Neural progenitor cell (in vitro differentiated cells): Measurements from ENCODE around the gene MAMLD1. TPM values are rescaled to one million over a fixed set of nuclear protein-coding genes. Genes with fewer than 3 reads are reported as not detected.

ENCODE experiments used
- DNase-seq: peaks from one replicate; pipeline ENCODE4 v3.0.0-alpha.2; 2016; ENCODE audit warnings: low spot score
- H2AFZ ChIP-seq: fragments of 200-600 bp; sonication (generic); replicated peaks from 2 replicates; pipeline ENCODE4 v1.6.1; 2016; ENCODE audit warnings: antibody characterized with exemption
- H3F3A ChIP-seq: fragments of 200-600 bp; sonication (generic); 2 replicates; pipeline ENCODE4 v1.6.1; 2016; ENCODE audit warnings: antibody characterized with exemption, low read depth
- H3K27ac ChIP-seq: fragments of 200-600 bp; sonication (generic); 2 replicates; pipeline ENCODE4 v1.5.1; 2016; ENCODE audit warnings: mild to moderate bottlenecking
- H3K27me3 ChIP-seq: fragments of 200-600 bp; sonication (generic); 2 replicates; pipeline ENCODE4 v1.6.1; 2016; ENCODE audit warnings: mild to moderate bottlenecking, moderate library complexity
- H3K36me3 ChIP-seq: fragments of 200-600 bp; sonication (generic); 2 replicates; pipeline ENCODE4 v1.5.1; 2016
- H3K4me1 ChIP-seq: fragments of 200-600 bp; sonication (generic); 2 replicates; pipeline ENCODE4 v1.6.1; 2016; ENCODE audit warnings: mixed run types
- H3K4me2 ChIP-seq: fragments of 200-600 bp; sonication (generic); 2 replicates; pipeline ENCODE4 v1.6.1; 2016
- H3K4me3 ChIP-seq: fragments of 200-600 bp; sonication (generic); 2 replicates; pipeline ENCODE4 v1.5.1; 2016
- H3K79me2 ChIP-seq: fragments of 200-600 bp; sonication (generic); 2 replicates; pipeline ENCODE4 v1.6.1; 2016; ENCODE audit warnings: low read depth
- H3K9ac ChIP-seq: fragments of 200-600 bp; sonication (generic); 2 replicates; pipeline ENCODE4 v1.6.1; 2016
- H3K9me3 ChIP-seq: fragments of 200-600 bp; sonication (generic); 2 replicates; pipeline ENCODE4 v1.5.1; 2016; ENCODE audit warnings: low read depth
- H4K20me1 ChIP-seq: fragments of 200-600 bp; sonication (generic); 2 replicates; pipeline ENCODE4 v1.6.1; 2016; ENCODE audit warnings: low read depth
- H3K27ac Mint-ChIP-seq: 3 replicates; pipeline ENCODE4 v1.8.0; 2021; ENCODE audit warnings: mixed read lengths
- H3K27me3 Mint-ChIP-seq: 2 replicates; pipeline ENCODE4 v1.8.0; 2022; ENCODE audit warnings: low read depth, mild to moderate bottlenecking, inconsistent platforms, moderate library complexity, mixed read lengths; ENCODE audit not compliant: insufficient read depth
- H3K36me3 Mint-ChIP-seq: 3 replicates; pipeline ENCODE4 v1.8.0; 2021; ENCODE audit warnings: mixed read lengths
- H3K4me1 Mint-ChIP-seq: 3 replicates; pipeline ENCODE4 v1.8.0; 2021; ENCODE audit warnings: mixed read lengths
- H3K4me3 Mint-ChIP-seq: 3 replicates; pipeline ENCODE4 v1.8.0; 2021; ENCODE audit warnings: mild to moderate bottlenecking, moderate library complexity, mixed read lengths
- H3K9me3 Mint-ChIP-seq: 3 replicates; pipeline ENCODE4 v1.8.0; 2020; ENCODE audit warnings: mixed read lengths
- EZH2 ChIP-seq: fragments of 200-600 bp; sonication (generic); IDR thresholded peaks from 2 replicates; pipeline ENCODE4 v1.6.1; 2017; ENCODE audit warnings: antibody characterized with exemption, mild to moderate bottlenecking, moderate library complexity
- EZH2phosphoT487 ChIP-seq: fragments of 200-600 bp; sonication (generic); IDR thresholded peaks from 2 replicates; pipeline ENCODE4 v1.6.1; 2017; ENCODE audit warnings: antibody characterized with exemption
- total RNA-seq: library from RNA; depleted of rRNA; stranded (reverse); fragments of >200 nt; gene quantifications from 2 replicates; pipeline ENCODE4 v1.2.3, GENCODE V29; 2015; ENCODE audit warnings: low replicate concordance
- TF ChIP-seq, protein P1 (sequence below): fragments of 200-600 bp; sonication (generic); IDR thresholded peaks from 2 replicates; pipeline ENCODE4 v1.5.1; 2017; ENCODE audit warnings: antibody characterized with exemption, mild to moderate bottlenecking

The MAMLD1 gene
- total RNA-seq, 1 donor from 2014 or later, result not detected

DNA sequence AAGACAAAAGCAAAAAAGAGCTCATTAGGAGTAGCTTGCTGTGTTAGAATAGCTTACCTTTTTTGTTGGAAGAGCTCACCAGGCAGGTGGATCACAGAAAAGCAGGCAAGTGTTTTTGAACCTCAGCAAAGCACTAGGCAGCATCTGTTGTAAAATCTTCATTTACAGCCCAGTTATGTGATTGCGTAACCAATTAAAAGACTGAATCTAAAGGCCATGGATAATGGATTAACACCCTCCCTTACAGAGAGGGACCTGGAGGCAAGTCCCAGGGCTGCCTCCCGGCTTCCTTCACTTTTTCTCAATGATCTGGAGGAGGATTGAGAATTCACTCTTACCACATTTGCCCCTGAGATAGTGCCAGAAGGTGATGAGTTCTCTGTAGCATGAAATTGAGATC is 51.1 kb downstream of the MAMLD1 start:
- no peak overlapping the region for H3K9ac ChIP-seq
- peaks cover 7% of the 10 kb centered on the region for H3K4me1 Mint-ChIP-seq
- peak overlapping the region; percentile 15 for H3K4me3 Mint-ChIP-seq
- H3K79me2 ChIP-seq, result no peaks in the 10 kb centered on the region
- H3K27me3 Mint-ChIP-seq, result peaks cover 3% of the 10 kb centered on the region
- TF ChIP-seq EZH2phosphoT487, result no peak
- TF ChIP-seq EZH2, result no peak
- TF ChIP-seq, protein P1, sequence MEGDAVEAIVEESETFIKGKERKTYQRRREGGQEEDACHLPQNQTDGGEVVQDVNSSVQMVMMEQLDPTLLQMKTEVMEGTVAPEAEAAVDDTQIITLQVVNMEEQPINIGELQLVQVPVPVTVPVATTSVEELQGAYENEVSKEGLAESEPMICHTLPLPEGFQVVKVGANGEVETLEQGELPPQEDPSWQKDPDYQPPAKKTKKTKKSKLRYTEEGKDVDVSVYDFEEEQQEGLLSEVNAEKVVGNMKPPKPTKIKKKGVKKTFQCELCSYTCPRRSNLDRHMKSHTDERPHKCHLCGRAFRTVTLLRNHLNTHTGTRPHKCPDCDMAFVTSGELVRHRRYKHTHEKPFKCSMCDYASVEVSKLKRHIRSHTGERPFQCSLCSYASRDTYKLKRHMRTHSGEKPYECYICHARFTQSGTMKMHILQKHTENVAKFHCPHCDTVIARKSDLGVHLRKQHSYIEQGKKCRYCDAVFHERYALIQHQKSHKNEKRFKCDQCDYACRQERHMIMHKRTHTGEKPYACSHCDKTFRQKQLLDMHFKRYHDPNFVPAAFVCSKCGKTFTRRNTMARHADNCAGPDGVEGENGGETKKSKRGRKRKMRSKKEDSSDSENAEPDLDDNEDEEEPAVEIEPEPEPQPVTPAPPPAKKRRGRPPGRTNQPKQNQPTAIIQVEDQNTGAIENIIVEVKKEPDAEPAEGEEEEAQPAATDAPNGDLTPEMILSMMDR, result no peak
- H3K27ac ChIP-seq, result no peak overlapping the region
- no peak for DNase-seq
- H3K9me3 ChIP-seq, result no peaks in the 10 kb centered on the region
- no peaks in the 10 kb centered on the region for H3K9me3 Mint-ChIP-seq
- H3K36me3 ChIP-seq, result no peaks in the 10 kb centered on the region
- H3K27ac Mint-ChIP-seq, result no peak overlapping the region
- H4K20me1 ChIP-seq, result no peaks in the 10 kb centered on the region
- no peaks in the 10 kb centered on the region for H3K27me3 ChIP-seq
- no peaks in the 10 kb centered on the region for H3K4me1 ChIP-seq
- no peaks in the 10 kb centered on the region for H3F3A ChIP-seq
- H2AFZ ChIP-seq, result no peak overlapping the region
- no peak overlapping the region for H3K4me2 ChIP-seq
- H3K4me3 ChIP-seq, result no peak overlapping the region
- no peaks in the 10 kb centered on the region for H3K36me3 Mint-ChIP-seq

DNA sequence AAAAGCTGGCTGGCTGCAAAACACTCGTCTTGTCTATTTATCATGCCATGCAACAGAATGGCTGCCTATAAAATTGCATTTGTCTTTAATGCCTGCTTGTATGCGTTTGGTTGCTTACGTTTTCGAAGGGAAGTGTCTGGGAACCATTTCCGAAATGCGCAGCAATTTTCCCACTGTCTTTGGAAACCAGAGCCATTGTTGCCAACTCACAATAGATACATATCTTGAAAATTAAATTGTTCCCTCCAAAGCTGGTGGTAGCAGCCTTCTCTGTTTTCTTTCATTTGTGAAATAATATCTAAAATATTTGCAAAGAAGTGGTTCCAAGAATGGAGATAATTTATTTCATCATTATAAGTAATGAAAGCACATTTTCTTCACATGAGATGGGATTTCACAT is 53.4 kb downstream of the MAMLD1 start:
- Histone ChIP-seq H3K9me3 (no peaks in the 10 kb centered on the region), H3K4me2 (no peak overlapping the region), H3F3A (no peaks in the 10 kb centered on the region), H3K4me3 (no peak overlapping the region), H4K20me1 (no peaks in the 10 kb centered on the region), H3K9ac (no peak overlapping the region), H3K79me2 (no peaks in the 10 kb centered on the region), H3K27me3 (no peaks in the 10 kb centered on the region), H3K27ac (no peak overlapping the region), H2AFZ (no peak overlapping the region), H3K4me1 (no peaks in the 10 kb centered on the region), H3K36me3 (no peaks in the 10 kb centered on the region)
- Mint-ChIP-seq H3K4me1 (peaks cover 7% of the 10 kb centered on the region), H3K4me3 (no peak overlapping the region), H3K9me3 (peaks cover 4% of the 10 kb centered on the region), H3K36me3 (no peaks in the 10 kb centered on the region), H3K27me3 (peaks cover 3% of the 10 kb centered on the region), H3K27ac (no peak overlapping the region)
- no peak for DNase-seq
- TF ChIP-seq, protein P1, result no peak

DNA sequence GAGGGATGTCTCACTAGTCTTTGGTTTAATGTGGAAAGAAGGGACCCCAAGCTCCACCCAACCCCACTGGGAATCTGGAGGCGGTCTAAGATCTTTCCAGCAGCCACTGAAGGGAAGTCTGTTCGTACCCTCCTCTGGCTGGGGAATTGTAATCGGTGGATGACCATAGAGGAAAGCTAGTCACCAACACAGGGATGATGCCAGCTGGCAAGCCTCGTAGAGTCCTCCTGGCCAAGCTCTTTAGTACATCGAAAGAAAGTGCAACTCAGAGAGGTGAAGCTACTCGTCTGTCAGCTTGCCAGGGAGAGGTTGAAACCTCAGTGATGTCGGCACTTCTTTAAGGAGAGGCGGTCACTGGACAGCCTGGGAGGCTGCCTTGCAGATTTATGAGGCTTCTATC is 58.7 kb downstream of the MAMLD1 start:
- Mint-ChIP-seq H3K4me1 (no peaks in the 10 kb centered on the region), H3K9me3 (peaks cover 13% of the 10 kb centered on the region), H3K27me3 (no peaks in the 10 kb centered on the region), H3K36me3 (no peaks in the 10 kb centered on the region), H3K27ac (no peak overlapping the region), H3K4me3 (no peak overlapping the region)
- DNase-seq, result no peak
- H2AFZ ChIP-seq, result no peak overlapping the region
- peak overlapping the region; percentile 64 for H3K4me2 ChIP-seq
- no peaks in the 10 kb centered on the region for H3K9me3 ChIP-seq
- TF ChIP-seq, protein P1, result no peak
- TF ChIP-seq EZH2phosphoT487, result no peak
- TF ChIP-seq EZH2, result no peak
- no peaks in the 10 kb centered on the region for H3K4me1 ChIP-seq
- no peaks in the 10 kb centered on the region for H3K27me3 ChIP-seq
- H3K9ac ChIP-seq, result no peak overlapping the region
- H3K36me3 ChIP-seq, result no peaks in the 10 kb centered on the region
- no peaks in the 10 kb centered on the region for H3F3A ChIP-seq
- no peak overlapping the region for H3K27ac ChIP-seq
- H3K4me3 ChIP-seq, result no peak overlapping the region
- H4K20me1 ChIP-seq, result no peaks in the 10 kb centered on the region
- no peaks in the 10 kb centered on the region for H3K79me2 ChIP-seq

DNA sequence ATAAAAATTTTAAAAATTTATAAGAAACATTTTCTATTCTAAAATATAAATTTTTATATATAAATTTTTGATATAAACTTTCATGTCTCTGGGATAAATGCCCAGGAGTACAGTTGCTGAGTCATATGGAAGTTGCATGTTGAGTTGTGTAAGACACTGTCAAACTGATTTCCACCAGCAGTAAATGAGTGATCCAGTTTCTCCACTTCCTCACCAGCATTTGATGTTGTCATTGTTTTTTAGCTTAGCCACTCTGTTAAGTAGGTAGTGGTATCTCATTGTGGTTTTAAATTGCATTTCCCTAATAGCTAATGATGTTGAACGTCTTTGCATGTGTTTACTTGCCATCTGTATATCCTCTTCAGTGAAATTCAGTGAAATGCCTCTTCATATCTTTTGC is 66.5 kb downstream of the MAMLD1 start:
- H3K27me3 Mint-ChIP-seq, result peaks cover 2% of the 10 kb centered on the region
- no peaks in the 10 kb centered on the region for H4K20me1 ChIP-seq
- H3K27ac ChIP-seq, result no peak overlapping the region
- no peak overlapping the region for H3K4me3 ChIP-seq
- H3K9me3 Mint-ChIP-seq, result peaks cover 19% of the 10 kb centered on the region
- DNase-seq, result no peak
- H3K4me1 ChIP-seq, result no peaks in the 10 kb centered on the region
- no peaks in the 10 kb centered on the region for H3K4me1 Mint-ChIP-seq
- no peak overlapping the region for H3K4me2 ChIP-seq
- H3K36me3 Mint-ChIP-seq, result peaks cover 1% of the 10 kb centered on the region
- no peaks in the 10 kb centered on the region for H3F3A ChIP-seq
- H3K4me3 Mint-ChIP-seq, result no peak overlapping the region
- H3K27me3 ChIP-seq, result no peaks in the 10 kb centered on the region
- no peaks in the 10 kb centered on the region for H3K36me3 ChIP-seq
- TF ChIP-seq EZH2 (no peak), EZH2phosphoT487 (no peak)
- TF ChIP-seq, protein P1, result no peak
- peaks cover 5% of the 10 kb centered on the region for H3K9me3 ChIP-seq
- no peak overlapping the region for H3K9ac ChIP-seq
- H2AFZ ChIP-seq, result no peak overlapping the region
- H3K27ac Mint-ChIP-seq, result no peak overlapping the region
- no peaks in the 10 kb centered on the region for H3K79me2 ChIP-seq
